ENCODE measurements around the gene QSER1. TPM values are rescaled to one million over a fixed set of nuclear protein-coding genes. Genes with fewer than 3 reads are reported as not detected.

QSER1 gene
- total and polyA plus RNA-seq, 10 of the 15 experiments (the other 5 are each of a cell fraction or from before 2014, with no cell fraction given), result 2.1 to 15.0 (median 9.4) TPM

DNA sequence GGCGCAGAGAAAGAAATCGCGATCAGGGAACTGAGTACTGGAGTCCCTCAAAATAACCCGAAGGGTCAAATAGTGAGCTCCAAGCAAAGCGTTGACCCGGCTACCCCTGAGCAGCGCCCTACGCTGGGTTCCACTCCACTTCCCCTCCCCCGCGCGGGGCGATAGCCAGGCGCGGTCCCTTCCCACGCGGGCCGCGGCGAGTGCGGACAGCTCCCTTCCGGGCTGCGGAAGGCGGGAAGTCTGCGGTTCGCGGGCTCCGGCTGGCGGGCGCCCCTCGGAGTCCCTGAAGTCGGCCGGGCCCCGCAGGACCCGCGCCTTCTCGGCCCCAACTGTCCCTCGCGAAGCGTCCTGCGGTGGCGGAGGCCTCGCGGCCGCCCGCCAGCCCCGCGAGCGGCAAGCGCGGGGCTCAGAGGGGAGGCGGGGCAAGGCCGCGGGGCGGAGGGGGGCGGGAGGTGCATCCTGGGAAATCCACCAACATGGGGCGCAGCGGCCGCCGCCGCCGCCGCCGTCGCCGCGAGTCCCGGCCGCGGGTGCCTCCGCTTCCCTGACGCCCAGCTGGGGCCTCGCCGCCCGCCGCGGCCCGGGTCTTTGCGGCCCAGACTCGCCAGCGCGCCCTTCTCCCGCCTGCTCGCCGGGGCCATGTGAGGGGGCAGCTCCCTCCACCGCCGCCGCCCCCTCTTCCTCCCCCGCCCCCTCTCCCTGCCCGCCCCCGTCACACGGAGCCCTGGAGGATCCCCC is at the start of gene QSER1 (continued):
- TF ChIP-seq KAT2A (conservative IDR thresholded peaks at IDR 0.05; ENCODE audit: control insufficient read depth, low read depth, low read length), result no peak
- TF ChIP-seq ZNF24 (IDR thresholded peaks at IDR 0.05), result 0 out of 2 replicates have a peak, but pooled peaks have one; percentile 36
- TF ChIP-seq EED (IDR thresholded peaks at IDR 0.05; ENCODE audit: low read depth), result no peak; the same call in 1 of the 2 replicates
- no peak for TF ChIP-seq RAD21 (IDR thresholded peaks at IDR 0.05; ENCODE audit: insufficient read depth, low read depth, low read length)
- TF ChIP-seq SUZ12 (IDR thresholded peaks at IDR 0.05; ENCODE audit: unreplicated experiment), result no peak
- TF ChIP-seq GABPA (IDR thresholded peaks at IDR 0.05; ENCODE audit: low read depth), result no peak
- no peak for TF ChIP-seq PAX8 (IDR thresholded peaks at IDR 0.05)
- TF ChIP-seq, protein P1, sequence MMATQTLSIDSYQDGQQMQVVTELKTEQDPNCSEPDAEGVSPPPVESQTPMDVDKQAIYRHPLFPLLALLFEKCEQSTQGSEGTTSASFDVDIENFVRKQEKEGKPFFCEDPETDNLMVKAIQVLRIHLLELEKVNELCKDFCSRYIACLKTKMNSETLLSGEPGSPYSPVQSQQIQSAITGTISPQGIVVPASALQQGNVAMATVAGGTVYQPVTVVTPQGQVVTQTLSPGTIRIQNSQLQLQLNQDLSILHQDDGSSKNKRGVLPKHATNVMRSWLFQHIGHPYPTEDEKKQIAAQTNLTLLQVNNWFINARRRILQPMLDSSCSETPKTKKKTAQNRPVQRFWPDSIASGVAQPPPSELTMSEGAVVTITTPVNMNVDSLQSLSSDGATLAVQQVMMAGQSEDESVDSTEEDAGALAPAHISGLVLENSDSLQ (IDR thresholded peaks at IDR 0.05), result no peak
- TF ChIP-seq YBX1 (IDR thresholded peaks at IDR 0.05), result no peak
- TF ChIP-seq RBBP5 (conservative IDR thresholded peaks at IDR 0.05), result no peak
- no peak for TF ChIP-seq NFYA (IDR thresholded peaks at IDR 0.05; ENCODE audit: borderline replicate concordance, low read depth, low read length)
- TF ChIP-seq KLF5 (IDR thresholded peaks at IDR 0.05; ENCODE audit: partially characterized antibody), result no peak
- TF ChIP-seq CREB1 (IDR thresholded peaks at IDR 0.05; ENCODE audit: low read depth), result no peak
- TF ChIP-seq CEBPB (IDR thresholded peaks at IDR 0.05; ENCODE audit: borderline replicate concordance in 1 of 2, low read depth in 2 of 2, low read length in 2 of 2), result no peak
- TF ChIP-seq MYC (IDR thresholded peaks at IDR 0.05; ENCODE audit: insufficient read depth, insufficient read length, insufficient replicate concordance, low read length, severe bottlenecking), result peak; percentile 80
- TF ChIP-seq CHD2 (IDR thresholded peaks at IDR 0.05; ENCODE audit: borderline replicate concordance, low read depth, low read length), result peak; percentile 29; the same call in 1 of the 2 replicates
- TF ChIP-seq BRCA1 (IDR thresholded peaks at IDR 0.05; ENCODE audit: low read depth, low read length), result no peak
- TF ChIP-seq NR2F1 (conservative IDR thresholded peaks at IDR 0.05), result peak; percentile 83
- TF ChIP-seq CBX5 (IDR thresholded peaks at IDR 0.05; ENCODE audit: low read depth), result no peak
- no peak; the same call in 1 of the 2 replicates for TF ChIP-seq ZNF217 (IDR thresholded peaks at IDR 0.05)
- TF ChIP-seq, protein P2, sequence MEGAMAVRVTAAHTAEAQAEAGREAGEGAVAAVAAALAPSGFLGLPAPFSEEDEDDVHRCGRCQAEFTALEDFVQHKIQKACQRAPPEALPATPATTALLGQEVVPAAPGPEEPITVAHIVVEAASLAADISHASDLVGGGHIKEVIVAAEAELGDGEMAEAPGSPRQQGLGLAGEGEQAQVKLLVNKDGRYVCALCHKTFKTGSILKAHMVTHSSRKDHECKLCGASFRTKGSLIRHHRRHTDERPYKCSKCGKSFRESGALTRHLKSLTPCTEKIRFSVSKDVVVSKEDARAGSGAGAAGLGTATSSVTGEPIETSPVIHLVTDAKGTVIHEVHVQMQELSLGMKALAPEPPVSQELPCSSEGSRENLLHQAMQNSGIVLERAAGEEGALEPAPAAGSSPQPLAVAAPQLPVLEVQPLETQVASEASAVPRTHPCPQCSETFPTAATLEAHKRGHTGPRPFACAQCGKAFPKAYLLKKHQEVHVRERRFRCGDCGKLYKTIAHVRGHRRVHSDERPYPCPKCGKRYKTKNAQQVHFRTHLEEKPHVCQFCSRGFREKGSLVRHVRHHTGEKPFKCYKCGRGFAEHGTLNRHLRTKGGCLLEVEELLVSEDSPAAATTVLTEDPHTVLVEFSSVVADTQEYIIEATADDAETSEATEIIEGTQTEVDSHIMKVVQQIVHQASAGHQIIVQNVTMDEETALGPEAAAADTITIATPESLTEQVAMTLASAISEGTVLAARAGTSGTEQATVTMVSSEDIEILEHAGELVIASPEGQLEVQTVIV (IDR thresholded peaks at IDR 0.05; ENCODE audit: borderline replicate concordance, partially characterized antibody), result no peak
- TF ChIP-seq CBX3 (IDR thresholded peaks at IDR 0.05; ENCODE audit: borderline replicate concordance, low read depth), result no peak
- peak; percentile 53; the same call in 1 of the 2 replicates for TF ChIP-seq SMARCA5 (IDR thresholded peaks at IDR 0.05)
- TF ChIP-seq, protein P3, sequence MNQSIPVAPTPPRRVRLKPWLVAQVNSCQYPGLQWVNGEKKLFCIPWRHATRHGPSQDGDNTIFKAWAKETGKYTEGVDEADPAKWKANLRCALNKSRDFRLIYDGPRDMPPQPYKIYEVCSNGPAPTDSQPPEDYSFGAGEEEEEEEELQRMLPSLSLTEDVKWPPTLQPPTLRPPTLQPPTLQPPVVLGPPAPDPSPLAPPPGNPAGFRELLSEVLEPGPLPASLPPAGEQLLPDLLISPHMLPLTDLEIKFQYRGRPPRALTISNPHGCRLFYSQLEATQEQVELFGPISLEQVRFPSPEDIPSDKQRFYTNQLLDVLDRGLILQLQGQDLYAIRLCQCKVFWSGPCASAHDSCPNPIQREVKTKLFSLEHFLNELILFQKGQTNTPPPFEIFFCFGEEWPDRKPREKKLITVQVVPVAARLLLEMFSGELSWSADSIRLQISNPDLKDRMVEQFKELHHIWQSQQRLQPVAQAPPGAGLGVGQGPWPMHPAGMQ (IDR thresholded peaks at IDR 0.05; ENCODE audit: borderline replicate concordance), result no peak
- TF ChIP-seq BCL11A (IDR thresholded peaks at IDR 0.05; ENCODE audit: low read depth, low read length), result no peak
- TF ChIP-seq EP300 (IDR thresholded peaks at IDR 0.05; ENCODE audit: borderline replicate concordance in 1 of 2, control insufficient read depth in 1 of 2, low read depth in 2 of 2, low read length in 2 of 2), result no peak
- TF ChIP-seq, protein P4, sequence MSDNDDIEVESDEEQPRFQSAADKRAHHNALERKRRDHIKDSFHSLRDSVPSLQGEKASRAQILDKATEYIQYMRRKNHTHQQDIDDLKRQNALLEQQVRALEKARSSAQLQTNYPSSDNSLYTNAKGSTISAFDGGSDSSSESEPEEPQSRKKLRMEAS (IDR thresholded peaks at IDR 0.05; ENCODE audit: low read depth, low read length), result no peak
- TF ChIP-seq RFX5 (IDR thresholded peaks at IDR 0.05; ENCODE audit: low read depth, low read length), result no peak

Measured in GM12878 (cell line).